AG04449 (cell line): ENCODE results near the gene MPND.

Source experiments
- CTCF ChIA-PET: fragments of 350-600 bp; formaldehyde crosslinking; extraction: SDS; loops from one replicate; lab custom pipeline; 2021; ENCODE audit warnings: antibody characterized with exemption; lab: Yijun Ruan, JAX
- POLR2A ChIA-PET: fragments of 400-600, 350-600 bp; formaldehyde crosslinking; extraction: SDS; loops from one replicate; lab custom pipeline; 2020; ENCODE audit warnings: antibody characterized with exemption, inconsistent platforms; lab: Yijun Ruan, JAX
- DNase-seq: peaks from one replicate; pipeline ENCODE4 v3.0.0-alpha.2; 2010; ENCODE audit warnings: low read depth, low spot score
- H3K4me3 ChIP-seq: 2 replicates; pipeline ENCODE4 v1.5.1; 2011; ENCODE audit warnings: low read depth, mild to moderate bottlenecking, control low read depth, low read length
- CTCF ChIP-seq: IDR thresholded peaks from one replicate; pipeline ENCODE4 v1.5.1; 2011; ENCODE audit warnings: mild to moderate bottlenecking, moderate library complexity, low read length, control low read depth, inconsistent platforms; ENCODE audit not compliant: insufficient read depth; ENCODE audit errors: missing control alignments

The MPND gene

GRCh38 chr19:4304538-4305256 is 38.7 kb upstream of the MPND start, which contains the start of gene FSD1:
Gene FSD1, plus strand, starts transcription at chr19:4304598. Its CDS starts 149 bp downstream, at chr19:4304747.
- CTCF ChIA-PET, result interaction anchor here (0.6 to 1.2 kb wide), 2 partner anchors 34 to 48 kb away, joined by 3 read pairs; no protein-coding TSS in a partner anchor
- H3K4me3 ChIP-seq, result peak within 1 kb of the TSS; percentile 56
- TF ChIP-seq CTCF, result no peak
- POLR2A ChIA-PET, result no interaction called here
- DNase-seq, result no peak

- DNase-seq, result no peak
- TF ChIP-seq CTCF, result no peak
- ChIA-PET POLR2A (interaction anchor here (0.6 kb wide), 1 partner anchor 33 kb away, joined by 3 read pairs; no protein-coding TSS in a partner anchor), CTCF (interaction anchor here (1.0 to 1.2 kb wide), 2 partner anchors 220 to 332 kb away, joined by 3 read pairs; no protein-coding TSS in a partner anchor)
- peak overlapping the region; percentile 56 for H3K4me3 ChIP-seq
These were observed 38.1 kb upstream of the MPND start for GRCh38 chr19:4305257-4305612.

GRCh38 chr19:4305659-4306058 is 37.7 kb upstream of the MPND start:
- H3K4me3 ChIP-seq, result no peak overlapping the region
- TF ChIP-seq CTCF, result no peak
- ChIA-PET POLR2A (interaction anchor here (0.6 kb wide), 1 partner anchor 33 kb away, joined by 3 read pairs; no protein-coding TSS in a partner anchor), CTCF (interaction anchor here (1.0 to 1.2 kb wide), 2 partner anchors 219 to 332 kb away, joined by 3 read pairs; no protein-coding TSS in a partner anchor)
- DNase-seq, result no peak

GRCh38 chr19:4310247-4311121 is 32.9 kb upstream of the MPND start:
- H3K4me3 ChIP-seq, result no peak overlapping the region
- CTCF ChIA-PET, result no interaction called here
- DNase-seq, result no peak
- TF ChIP-seq CTCF, result no peak
- POLR2A ChIA-PET, result no interaction called here

GRCh38 chr19:4313847-4314490 is 29.4 kb upstream of the MPND start:
- no peak for TF ChIP-seq CTCF
- ChIA-PET POLR2A (no interaction called here), CTCF (interaction anchor here (0.7 to 1.9 kb wide), 2 partner anchors 8 to 47 kb away, joined by 3 to 7 read pairs; no protein-coding TSS in a partner anchor)
- H3K4me3 ChIP-seq, result no peak overlapping the region
- no peak for DNase-seq
